HG03520 (cell line): Measurements from ENCODE around the gene CKB.
"Not testable (repeated sequence)": the region's sequence is repeated elsewhere in the genome, so short reads cannot be mapped to it uniquely, and the experiment has no call there.

Experiments used
- ATAC-seq: cut with Tn5 transposase; IDR thresholded peaks from one replicate; pipeline ENCODE4 v1.9.1; 2021; ENCODE audit warnings: mild to moderate bottlenecking, moderate library complexity; ENCODE audit not compliant: unreplicated experiment

CKB gene

GRCh38 chr14:103514596-103515421 is 7.8 kb downstream of the CKB start:
- ATAC-seq: no peak

GRCh38 chr14:103512701-103513611 is 9.7 kb downstream of the CKB start:
- no peak for ATAC-seq

GRCh38 chr14:103512180-103512579 is 10.4 kb downstream of the CKB start:
- ATAC-seq: not testable (repeated sequence)

- no peak for ATAC-seq
Measured at GRCh38 chr14:103510724-103511693, 11.6 kb downstream of the CKB start.

- ATAC-seq: no peak
Measured at GRCh38 chr14:103509864-103510723, 12.5 kb downstream of the CKB start.

GRCh38 chr14:103508521-103509329 is 13.9 kb downstream of the CKB start:
- ATAC-seq: no peak

GRCh38 chr14:103507751-103508150 is 14.9 kb downstream of the CKB start:
- no peak for ATAC-seq

- no peak for ATAC-seq
Measured at GRCh38 chr14:103504991-103505565, 17.6 kb downstream of the CKB start.

- no peak for ATAC-seq
Measured at GRCh38 chr14:103503296-103503695, 19.3 kb downstream of the CKB start.

- no peak for ATAC-seq
Measured at GRCh38 chr14:103502877-103503276, 19.8 kb downstream of the CKB start.

- no peak for ATAC-seq
Measured at GRCh38 chr14:103501921-103502669, 20.5 kb downstream of the CKB start.

- no peak for ATAC-seq
Measured at GRCh38 chr14:103501041-103501870, 21.4 kb downstream of the CKB start.

GRCh38 chr14:103500148-103500990 is 22.3 kb downstream of the CKB start:
- no peak for ATAC-seq

GRCh38 chr14:103499709-103500108 is 22.9 kb downstream of the CKB start:
- no peak for ATAC-seq

GRCh38 chr14:103496776-103497175 is 25.9 kb downstream of the CKB start:
- ATAC-seq: no peak

GRCh38 chr14:103495854-103496253 is 26.8 kb downstream of the CKB start:
- ATAC-seq: no peak
